ENCODE measurements around the gene BTN3A1.
A peak's percentile ranks its signal among the peaks of the same experiment; 100 is the strongest.

Gene BTN3A1

DNA sequence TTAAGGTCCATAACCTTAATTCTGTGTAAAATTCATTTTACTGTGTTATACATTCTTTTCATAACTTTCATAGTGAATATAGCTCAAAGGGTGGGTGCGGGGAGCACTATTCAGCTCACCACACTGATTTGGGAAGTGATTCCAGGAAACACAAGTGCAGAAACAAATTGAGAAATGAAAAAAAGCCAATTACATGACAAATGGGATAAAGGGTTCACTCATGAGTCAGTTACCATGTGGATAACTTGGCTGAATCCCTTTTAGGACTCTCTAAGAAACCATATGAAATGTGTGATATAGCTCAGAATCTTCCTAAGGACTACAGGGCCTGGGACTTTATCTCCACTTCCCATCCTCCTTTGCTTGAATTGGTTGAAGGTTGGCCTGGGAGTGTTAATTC lies 52.6 kb downstream of the BTN3A1 start:
- no peaks in the 10 kb centered on the region for H3K27me3 ChIP-seq (ENCODE audit: insufficient read depth, poor library complexity, severe bottlenecking)
- no peak overlapping the region for H3K27ac ChIP-seq (replicated peaks)
- TF ChIP-seq SPI1 (IDR thresholded peaks at IDR 0.05; ENCODE audit: borderline replicate concordance, low read depth) (no peak), GABPA (IDR thresholded peaks at IDR 0.05; ENCODE audit: low read depth) (no peak), POLR2AphosphoS5 (IDR thresholded peaks at IDR 0.05; ENCODE audit: low read depth) (no peak)
- TF ChIP-seq, protein P1, sequence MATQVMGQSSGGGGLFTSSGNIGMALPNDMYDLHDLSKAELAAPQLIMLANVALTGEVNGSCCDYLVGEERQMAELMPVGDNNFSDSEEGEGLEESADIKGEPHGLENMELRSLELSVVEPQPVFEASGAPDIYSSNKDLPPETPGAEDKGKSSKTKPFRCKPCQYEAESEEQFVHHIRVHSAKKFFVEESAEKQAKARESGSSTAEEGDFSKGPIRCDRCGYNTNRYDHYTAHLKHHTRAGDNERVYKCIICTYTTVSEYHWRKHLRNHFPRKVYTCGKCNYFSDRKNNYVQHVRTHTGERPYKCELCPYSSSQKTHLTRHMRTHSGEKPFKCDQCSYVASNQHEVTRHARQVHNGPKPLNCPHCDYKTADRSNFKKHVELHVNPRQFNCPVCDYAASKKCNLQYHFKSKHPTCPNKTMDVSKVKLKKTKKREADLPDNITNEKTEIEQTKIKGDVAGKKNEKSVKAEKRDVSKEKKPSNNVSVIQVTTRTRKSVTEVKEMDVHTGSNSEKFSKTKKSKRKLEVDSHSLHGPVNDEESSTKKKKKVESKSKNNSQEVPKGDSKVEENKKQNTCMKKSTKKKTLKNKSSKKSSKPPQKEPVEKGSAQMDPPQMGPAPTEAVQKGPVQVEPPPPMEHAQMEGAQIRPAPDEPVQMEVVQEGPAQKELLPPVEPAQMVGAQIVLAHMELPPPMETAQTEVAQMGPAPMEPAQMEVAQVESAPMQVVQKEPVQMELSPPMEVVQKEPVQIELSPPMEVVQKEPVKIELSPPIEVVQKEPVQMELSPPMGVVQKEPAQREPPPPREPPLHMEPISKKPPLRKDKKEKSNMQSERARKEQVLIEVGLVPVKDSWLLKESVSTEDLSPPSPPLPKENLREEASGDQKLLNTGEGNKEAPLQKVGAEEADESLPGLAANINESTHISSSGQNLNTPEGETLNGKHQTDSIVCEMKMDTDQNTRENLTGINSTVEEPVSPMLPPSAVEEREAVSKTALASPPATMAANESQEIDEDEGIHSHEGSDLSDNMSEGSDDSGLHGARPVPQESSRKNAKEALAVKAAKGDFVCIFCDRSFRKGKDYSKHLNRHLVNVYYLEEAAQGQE (IDR thresholded peaks at IDR 0.05; ENCODE audit: insufficient replicate concordance, low read depth), result no peak
- TF ChIP-seq, protein P2, sequence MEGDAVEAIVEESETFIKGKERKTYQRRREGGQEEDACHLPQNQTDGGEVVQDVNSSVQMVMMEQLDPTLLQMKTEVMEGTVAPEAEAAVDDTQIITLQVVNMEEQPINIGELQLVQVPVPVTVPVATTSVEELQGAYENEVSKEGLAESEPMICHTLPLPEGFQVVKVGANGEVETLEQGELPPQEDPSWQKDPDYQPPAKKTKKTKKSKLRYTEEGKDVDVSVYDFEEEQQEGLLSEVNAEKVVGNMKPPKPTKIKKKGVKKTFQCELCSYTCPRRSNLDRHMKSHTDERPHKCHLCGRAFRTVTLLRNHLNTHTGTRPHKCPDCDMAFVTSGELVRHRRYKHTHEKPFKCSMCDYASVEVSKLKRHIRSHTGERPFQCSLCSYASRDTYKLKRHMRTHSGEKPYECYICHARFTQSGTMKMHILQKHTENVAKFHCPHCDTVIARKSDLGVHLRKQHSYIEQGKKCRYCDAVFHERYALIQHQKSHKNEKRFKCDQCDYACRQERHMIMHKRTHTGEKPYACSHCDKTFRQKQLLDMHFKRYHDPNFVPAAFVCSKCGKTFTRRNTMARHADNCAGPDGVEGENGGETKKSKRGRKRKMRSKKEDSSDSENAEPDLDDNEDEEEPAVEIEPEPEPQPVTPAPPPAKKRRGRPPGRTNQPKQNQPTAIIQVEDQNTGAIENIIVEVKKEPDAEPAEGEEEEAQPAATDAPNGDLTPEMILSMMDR (IDR thresholded peaks at IDR 0.05; ENCODE audit: insufficient read depth, low read length), result no peak
- no peak for DNase-seq (ENCODE audit: low read depth in 1 of 2, low spot score in 1 of 2)
- no peak overlapping the region for H3K4me3 ChIP-seq (replicated peaks; ENCODE audit: insufficient read depth, low read length)

DNA sequence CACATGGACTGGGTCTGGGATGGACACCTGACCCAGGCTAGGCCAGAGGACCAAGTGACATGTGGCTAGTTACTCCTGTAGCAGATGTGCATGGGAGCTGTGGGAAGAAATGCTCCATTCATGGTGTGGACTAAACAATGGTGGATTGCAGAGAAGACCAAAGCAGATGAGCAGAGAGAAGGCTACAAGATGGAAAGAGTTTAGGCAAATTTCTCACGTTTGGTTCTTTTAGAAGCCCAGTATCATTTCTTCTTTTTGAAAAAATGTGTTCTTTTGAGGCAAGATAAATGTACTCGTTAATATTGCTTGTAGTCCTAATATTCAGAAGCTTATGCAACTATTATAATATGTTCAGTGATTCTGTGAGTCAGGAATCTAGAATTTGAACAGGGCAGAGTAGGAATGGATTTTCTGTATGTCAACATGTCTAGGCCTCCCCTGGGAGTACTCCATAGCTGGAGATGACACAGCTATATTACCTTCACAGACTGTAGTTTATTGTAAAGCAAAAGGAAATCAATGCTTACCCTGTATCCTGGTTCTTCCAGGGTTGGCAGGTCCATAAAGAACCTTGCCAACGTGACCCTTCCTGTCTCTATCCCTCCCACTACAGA lies 53.4 kb downstream of the BTN3A1 start:
- Histone ChIP-seq H3K27ac (replicated peaks) (no peak overlapping the region), H3K4me3 (replicated peaks; ENCODE audit: insufficient read depth, low read length) (no peak overlapping the region), H3K27me3 (ENCODE audit: insufficient read depth, poor library complexity, severe bottlenecking) (no peaks in the 10 kb centered on the region)
- TF ChIP-seq, protein P1 (IDR thresholded peaks at IDR 0.05; ENCODE audit: insufficient replicate concordance, low read depth), result no peak
- TF ChIP-seq GABPA (IDR thresholded peaks at IDR 0.05; ENCODE audit: low read depth), result no peak
- TF ChIP-seq, protein P2 (IDR thresholded peaks at IDR 0.05; ENCODE audit: insufficient read depth, low read length), result no peak
- no peak for DNase-seq (ENCODE audit: low read depth in 1 of 2, low spot score in 1 of 2)

DNA sequence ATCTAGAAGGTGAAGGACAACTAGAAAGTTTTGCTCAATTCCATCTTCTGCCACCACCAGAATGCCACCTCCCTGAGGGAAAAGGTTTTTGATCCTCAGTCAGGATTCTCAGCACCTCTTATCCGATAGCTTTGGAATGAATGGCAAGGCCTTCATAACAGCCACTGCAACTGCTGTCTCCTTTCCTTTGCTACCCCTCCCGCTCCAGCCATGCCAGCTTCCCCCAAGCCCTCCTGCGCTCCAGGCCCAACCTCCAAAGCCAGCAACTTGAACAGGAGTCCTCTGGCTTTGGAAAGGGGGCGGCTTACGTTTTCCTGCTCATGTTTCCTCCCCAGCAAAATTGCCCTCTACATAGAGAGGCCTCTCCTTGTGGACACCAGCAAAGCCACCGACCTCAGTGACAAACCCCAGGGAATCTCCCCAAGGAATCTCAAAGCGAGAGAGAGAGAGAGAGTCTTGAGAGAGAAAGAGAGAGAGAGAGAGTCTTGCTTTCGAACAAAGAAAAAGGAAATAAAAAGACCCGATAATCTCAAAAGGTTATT lies 55.3 kb downstream of the BTN3A1 start:
- Histone ChIP-seq H3K27ac (replicated peaks) (peak overlapping the region; percentile 94), H3K27me3 (ENCODE audit: insufficient read depth, poor library complexity, severe bottlenecking) (no peaks in the 10 kb centered on the region), H3K4me3 (replicated peaks; ENCODE audit: insufficient read depth, low read length) (no peak overlapping the region; the same call in 1 of the 2 replicates)
- TF ChIP-seq GABPA (IDR thresholded peaks at IDR 0.05; ENCODE audit: low read depth), result no peak
- TF ChIP-seq, protein P1 (IDR thresholded peaks at IDR 0.05; ENCODE audit: insufficient replicate concordance, low read depth), result no peak
- TF ChIP-seq, protein P2 (IDR thresholded peaks at IDR 0.05; ENCODE audit: insufficient read depth, low read length), result no peak
- TF ChIP-seq POLR2AphosphoS5 (IDR thresholded peaks at IDR 0.05; ENCODE audit: low read depth), result no peak
- TF ChIP-seq SPI1 (IDR thresholded peaks at IDR 0.05; ENCODE audit: borderline replicate concordance, low read depth), result no peak
- DNase-seq (ENCODE audit: low read depth in 1 of 2, low spot score in 1 of 2), result no peak
